ENCODE results near the gene KIF26B.

GRCh38 chr1:245572709-245573108, 417.9 kb downstream of the KIF26B start:
- no peak for TF ChIP-seq POLR2AphosphoS5 (IDR thresholded peaks at IDR 0.05; ENCODE audit: insufficient read depth in 1 of 2, low read depth in 1 of 2)
- TF ChIP-seq POLR2A (IDR thresholded peaks at IDR 0.05): no peak
- no peak for TF ChIP-seq CTCF (IDR thresholded peaks at IDR 0.05)
